CD14-positive monocyte (primary cell): ENCODE results near the gene TREX2. TPM values are rescaled to one million over a fixed set of nuclear protein-coding genes. Genes with fewer than 3 reads are reported as not detected.

Source experiments
- DNase-seq, 3 donors: peaks; one replicate each; pipeline ENCODE4 v3.0.0-alpha.2; 2011 to 2022
- H2AFZ ChIP-seq: 2 replicates; pipeline ENCODE4 v1.6.0; 2012; ENCODE audit warnings: mild to moderate bottlenecking, low read depth, low read length, inconsistent platforms; ENCODE audit not compliant: insufficient read depth, poor library complexity, severe bottlenecking
- H3K27ac ChIP-seq, 2 donors: 1 replicate in 1 of 2; 2 replicates in 1 of 2; pipeline ENCODE4 v1.5.1; 2012 to 2013; ENCODE audit warnings: low read length in 2 of 2, control low read depth in 1 of 2, inconsistent platforms in 1 of 2, low read depth in 1 of 2, mild to moderate bottlenecking in 1 of 2
- H3K27me3 ChIP-seq, 2 donors: one replicate each; pipeline versions ENCODE4 v1.6.0 to v1.6.1; 2011 to 2013; ENCODE audit warnings: low read length in 2 of 2; ENCODE audit not compliant: control insufficient read depth in 2 of 2, insufficient read depth in 2 of 2
- H3K36me3 ChIP-seq, 2 donors: replicated peaks in 1 of 2; 1 replicate in 1 of 2; 2 replicates in 1 of 2; pipeline versions ENCODE4 v1.5.1 to v1.6.1; 2012 to 2013; ENCODE audit warnings: low read length in 2 of 2, control low read depth in 1 of 2, inconsistent platforms in 1 of 2, mild to moderate bottlenecking in 1 of 2; ENCODE audit not compliant: insufficient read depth in 2 of 2, control insufficient read depth in 1 of 2
- H3K4me1 ChIP-seq, 2 donors: 1 replicate in 1 of 2; 2 replicates in 1 of 2; pipeline versions ENCODE4 v1.5.1 to v1.6.1; 2012 to 2013; ENCODE audit warnings: low read length in 2 of 2, control low read depth in 1 of 2, inconsistent platforms in 1 of 2, mild to moderate bottlenecking in 1 of 2, moderate library complexity in 1 of 2; ENCODE audit not compliant: insufficient read depth in 2 of 2, control insufficient read depth in 1 of 2
- H3K4me2 ChIP-seq: replicated peaks from 2 replicates; pipeline ENCODE3; 2012; ENCODE audit warnings: low read length, moderate library complexity, mild to moderate bottlenecking; ENCODE audit not compliant: poor library complexity, severe bottlenecking; ENCODE audit errors: extremely low read depth
- H3K4me3 ChIP-seq, 3 experiments: fragments of 200-600 bp in 1 of 3; sonication (generic) in 1 of 3; replicated peaks in 1 of 3; 1 replicate in 2 of 3; 2 replicates in 1 of 3; pipeline ENCODE4 v1.5.1; 2011 to 2013; ENCODE audit warnings: low read length in 3 of 3, mild to moderate bottlenecking in 3 of 3, control low read depth in 2 of 3, low read depth in 2 of 3, inconsistent platforms in 1 of 3, moderate library complexity in 1 of 3
- H3K79me2 ChIP-seq: 2 replicates; pipeline ENCODE4 v1.6.0; 2012; ENCODE audit warnings: mild to moderate bottlenecking, control low read depth, inconsistent platforms, low read length, moderate library complexity; ENCODE audit not compliant: insufficient read depth
- H3K9ac ChIP-seq: 2 replicates; pipeline ENCODE4 v1.6.0; 2017; ENCODE audit warnings: low read length, mild to moderate bottlenecking; ENCODE audit not compliant: insufficient read depth, poor library complexity, severe bottlenecking
- H3K9me3 ChIP-seq, 2 donors: replicated peaks in 1 of 2; 1 replicate in 1 of 2; 2 replicates in 1 of 2; pipeline versions ENCODE4 v1.5.1 to v1.6.1; 2012 to 2013; ENCODE audit warnings: low read length in 2 of 2, control low read depth in 1 of 2; ENCODE audit not compliant: control insufficient read depth in 1 of 2, insufficient read depth in 1 of 2
- H4K20me1 ChIP-seq: 2 replicates; pipeline ENCODE4 v1.6.0; 2012; ENCODE audit warnings: mild to moderate bottlenecking, low read length, control low read depth, moderate library complexity; ENCODE audit not compliant: insufficient read depth
- H3K27ac Mint-ChIP-seq, 7 donors: one replicate each; pipeline ENCODE4 v1.8.0; 2020; ENCODE audit warnings: mild to moderate bottlenecking in 7 of 7, mixed read lengths in 7 of 7, moderate library complexity in 6 of 7, inconsistent platforms in 2 of 7
- H3K27me3 Mint-ChIP-seq, 3 donors: one replicate each; pipeline ENCODE4 v1.8.0; 2021 to 2022; ENCODE audit warnings: low read depth in 3 of 3, mild to moderate bottlenecking in 3 of 3, mixed read lengths in 3 of 3, moderate library complexity in 3 of 3, inconsistent platforms in 1 of 3
- H3K36me3 Mint-ChIP-seq, 2 donors: one replicate each; pipeline ENCODE4 v1.8.0; 2020; ENCODE audit warnings: mixed read lengths in 2 of 2, inconsistent platforms in 1 of 2, mild to moderate bottlenecking in 1 of 2
- H3K4me1 Mint-ChIP-seq: one replicate; pipeline ENCODE4 v1.8.0; 2020; ENCODE audit warnings: mild to moderate bottlenecking, mixed read lengths
- H3K4me3 Mint-ChIP-seq, 2 donors: one replicate each; pipeline ENCODE4 v1.8.0; 2020; ENCODE audit warnings: mild to moderate bottlenecking in 2 of 2, mixed read lengths in 2 of 2, moderate library complexity in 1 of 2
- H3K9me3 Mint-ChIP-seq, 7 donors: one replicate each; pipeline ENCODE4 v1.8.0; 2020 to 2022; ENCODE audit warnings: mixed read lengths in 7 of 7, mild to moderate bottlenecking in 6 of 7, moderate library complexity in 6 of 7, inconsistent platforms in 2 of 7
- WGBS: methylation state at CpG from one replicate; pipeline ENCODE4 v1.1.5; 2013; ENCODE audit warnings: missing lambda C conversion rate; ENCODE audit not compliant: insufficient coverage; 5-methylcytosine and 5-hydroxymethylcytosine counted together
- intact Hi-C, 2 donors: fragments of 100-400 bp; cut with micrococcal nuclease; formaldehyde crosslinking; loops; one replicate each; pipeline versions ENCODE4 v1.15.0 to v1.15.1; 2023
- polyA plus RNA-seq, 3 donors: library from polyadenylated mRNA; depleted of rRNA in 1 of 3; unstranded in 2 of 3; stranded (reverse) in 1 of 3; fragments of 300-500 nt in 2 of 3; fragments of >200 nt in 1 of 3; fragmentation: Illumina TruSeq in 2 of 3; gene quantifications; 1 replicate in 2 of 3; 2 replicates in 1 of 3; pipeline ENCODE4 v1.2.3, GENCODE V29; 2012 to 2021
- TF ChIP-seq, protein P1 (sequence below): fragments of 200-600 bp; IDR thresholded peaks from one replicate; pipeline ENCODE4 v1.8.0; 2022; ENCODE audit warnings: antibody characterized with exemption, mild to moderate bottlenecking

The TREX2 gene
- polyA plus RNA-seq, 3 donors: 1.5 TPM; not detected in 2

DNA sequence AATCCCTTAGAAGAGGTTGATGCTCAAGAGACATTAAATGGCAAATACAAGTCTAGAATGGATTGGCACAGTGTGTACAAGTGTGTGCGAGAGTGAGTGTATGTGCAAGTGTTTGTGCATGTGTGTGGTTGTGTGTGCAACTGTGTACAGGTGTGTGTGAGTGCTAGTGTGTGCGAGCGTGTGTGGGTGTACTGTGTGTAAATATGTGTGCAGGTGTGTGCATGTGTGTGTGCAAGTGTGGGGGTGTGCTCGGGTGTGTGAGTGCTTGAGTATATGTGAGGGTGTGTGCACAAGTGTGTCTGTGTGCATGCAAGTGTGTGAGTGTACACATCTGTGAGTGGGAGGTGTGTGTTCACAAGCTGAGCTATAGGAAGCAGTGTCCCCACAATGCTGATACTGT lies 5.9 kb downstream of the TREX2 start:
- Histone ChIP-seq H4K20me1 (no peaks in the 10 kb centered on the region), H3K9ac (no peak overlapping the region), H2AFZ (no peak overlapping the region), H3K9me3 (no peaks in the 10 kb centered on the region), H3K4me3 (no peak overlapping the region), H3K27me3 (no peaks in the 10 kb centered on the region), H3K4me1 (no peaks in the 10 kb centered on the region), H3K4me2 (no peak overlapping the region), H3K27ac (no peak overlapping the region), H3K36me3 (no peaks in the 10 kb centered on the region), H3K79me2 (no peaks in the 10 kb centered on the region)
- TF ChIP-seq, protein P1, sequence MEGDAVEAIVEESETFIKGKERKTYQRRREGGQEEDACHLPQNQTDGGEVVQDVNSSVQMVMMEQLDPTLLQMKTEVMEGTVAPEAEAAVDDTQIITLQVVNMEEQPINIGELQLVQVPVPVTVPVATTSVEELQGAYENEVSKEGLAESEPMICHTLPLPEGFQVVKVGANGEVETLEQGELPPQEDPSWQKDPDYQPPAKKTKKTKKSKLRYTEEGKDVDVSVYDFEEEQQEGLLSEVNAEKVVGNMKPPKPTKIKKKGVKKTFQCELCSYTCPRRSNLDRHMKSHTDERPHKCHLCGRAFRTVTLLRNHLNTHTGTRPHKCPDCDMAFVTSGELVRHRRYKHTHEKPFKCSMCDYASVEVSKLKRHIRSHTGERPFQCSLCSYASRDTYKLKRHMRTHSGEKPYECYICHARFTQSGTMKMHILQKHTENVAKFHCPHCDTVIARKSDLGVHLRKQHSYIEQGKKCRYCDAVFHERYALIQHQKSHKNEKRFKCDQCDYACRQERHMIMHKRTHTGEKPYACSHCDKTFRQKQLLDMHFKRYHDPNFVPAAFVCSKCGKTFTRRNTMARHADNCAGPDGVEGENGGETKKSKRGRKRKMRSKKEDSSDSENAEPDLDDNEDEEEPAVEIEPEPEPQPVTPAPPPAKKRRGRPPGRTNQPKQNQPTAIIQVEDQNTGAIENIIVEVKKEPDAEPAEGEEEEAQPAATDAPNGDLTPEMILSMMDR: no peak
- no peak for DNase-seq
- peaks cover 0 to 7% (median 5%) of the 10 kb centered on the region in 3 donors for H3K27me3 Mint-ChIP-seq
- H3K4me3 Mint-ChIP-seq: no peak overlapping the region
- H3K27ac Mint-ChIP-seq: no peak overlapping the region
- intact Hi-C loops: no loop called here
- no peaks in the 10 kb centered on the region for H3K4me1 Mint-ChIP-seq
- H3K36me3 Mint-ChIP-seq: no peaks in the 10 kb centered on the region
- 98% methylated on average over 4 of the region's 4 CpGs for WGBS
- H3K9me3 Mint-ChIP-seq: peaks cover 0 to 2% (median 0%) of the 10 kb centered on the region in 7 donors

DNA sequence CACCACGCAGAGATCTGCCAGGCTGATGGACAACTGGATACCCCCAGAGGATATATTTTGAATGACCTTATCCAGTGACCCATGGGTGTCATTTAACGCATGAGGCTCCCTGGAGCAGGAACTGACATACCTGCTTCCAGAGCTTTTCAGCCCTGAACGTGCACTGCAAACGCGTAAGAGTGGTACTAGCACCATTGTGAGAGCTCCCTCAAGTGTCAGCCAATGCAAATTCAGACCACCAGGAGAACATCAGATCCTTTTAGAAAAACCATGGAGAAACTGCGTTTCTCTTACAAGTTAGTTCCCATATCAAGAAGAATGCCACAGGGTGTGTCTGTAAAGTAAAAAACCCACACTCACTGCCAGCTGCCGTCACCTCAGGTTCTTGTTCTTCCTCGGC lies 7.3 kb downstream of the TREX2 start:
- Mint-ChIP-seq H3K9me3 (peaks cover 0 to 2% (median 0%) of the 10 kb centered on the region in 7 donors), H3K27me3 (peaks cover 0 to 7% (median 5%) of the 10 kb centered on the region in 3 donors), H3K27ac (no peak overlapping the region), H3K36me3 (no peaks in the 10 kb centered on the region), H3K4me3 (no peak overlapping the region), H3K4me1 (no peaks in the 10 kb centered on the region)
- Histone ChIP-seq H3K9me3 (no peaks in the 10 kb centered on the region), H3K4me1 (no peaks in the 10 kb centered on the region), H3K79me2 (no peaks in the 10 kb centered on the region), H3K4me3 (no peak overlapping the region), H3K27ac (no peak overlapping the region), H2AFZ (no peak overlapping the region), H3K27me3 (no peaks in the 10 kb centered on the region), H3K36me3 (no peaks in the 10 kb centered on the region), H3K9ac (no peak overlapping the region), H4K20me1 (no peaks in the 10 kb centered on the region), H3K4me2 (no peak overlapping the region)
- TF ChIP-seq, protein P1: no peak
- 63% methylated on average over 3 of the region's 8 CpGs for WGBS
- intact Hi-C loops: no loop called here
- DNase-seq: peak in 1 of 3 donors; percentile 0
